Measurements from ENCODE around the gene STK33. TPM values are rescaled to one million over a fixed set of nuclear protein-coding genes. Genes with fewer than 3 reads are reported as not detected.

STK33 gene
- total RNA-seq (2014; rRNA removed; shearing (Covaris generic)): 0.21 TPM in 1 of 2 replicates, not detected in the other

GRCh38 chr11:8593935-8594909 lies at the start of gene STK33:
STK33 (minus strand) TSS chr11:8594228; CDS start chr11:8474905, 119,323 bp downstream.
- Histone ChIP-seq H3K36me3 (no peaks in the 10 kb centered on the region), H3K27ac (no peak within 1 kb of the TSS), H3K4me1 (replicated peaks) (no peaks in the 10 kb centered on the region; the same call in 1 of the 2 replicates), H3K27me3 (replicated peaks) (peaks cover 8% of the 10 kb centered on the region), H3K9me3 (replicated peaks) (no peaks in the 10 kb centered on the region), H3K4me3 (0 out of 2 replicates have a peak within 1 kb of the TSS, but pooled peaks have one; percentile 15)
- no peak for DNase-seq (ENCODE audit: low read depth in 1 of 2, low spot score in 2 of 2)

GRCh38 chr11:8642196-8642841 lies 48.3 kb upstream of the STK33 start:
- Histone ChIP-seq H3K27me3 (replicated peaks) (no peaks in the 10 kb centered on the region), H3K9me3 (replicated peaks) (no peaks in the 10 kb centered on the region), H3K4me1 (replicated peaks) (no peaks in the 10 kb centered on the region), H3K36me3 (no peaks in the 10 kb centered on the region), H3K27ac (no peak overlapping the region), H3K4me3 (no peak overlapping the region)
- no peak for DNase-seq (ENCODE audit: low read depth in 1 of 2, low spot score in 2 of 2)

GRCh38 chr11:8641332-8641731 lies 47.3 kb upstream of the STK33 start:
- Histone ChIP-seq H3K9me3 (replicated peaks) (no peaks in the 10 kb centered on the region), H3K27ac (no peak overlapping the region), H3K36me3 (no peaks in the 10 kb centered on the region), H3K27me3 (replicated peaks) (no peaks in the 10 kb centered on the region), H3K4me1 (replicated peaks) (no peaks in the 10 kb centered on the region), H3K4me3 (no peak overlapping the region)
- DNase-seq (ENCODE audit: low read depth in 1 of 2, low spot score in 2 of 2): no peak

- H3K27ac ChIP-seq: no peak overlapping the region
- no peak overlapping the region for H3K4me3 ChIP-seq
- no peaks in the 10 kb centered on the region for H3K9me3 ChIP-seq (replicated peaks)
- H3K36me3 ChIP-seq: no peaks in the 10 kb centered on the region
- H3K27me3 ChIP-seq (replicated peaks): no peaks in the 10 kb centered on the region
- DNase-seq (ENCODE audit: low read depth in 1 of 2, low spot score in 2 of 2): no peak
- no peaks in the 10 kb centered on the region for H3K4me1 ChIP-seq (replicated peaks)
These were observed 46.4 kb upstream of the STK33 start for GRCh38 chr11:8640267-8640906.

- Histone ChIP-seq H3K9me3 (replicated peaks) (no peaks in the 10 kb centered on the region), H3K4me1 (replicated peaks) (no peaks in the 10 kb centered on the region), H3K36me3 (no peaks in the 10 kb centered on the region), H3K27ac (no peak overlapping the region), H3K27me3 (replicated peaks) (no peaks in the 10 kb centered on the region), H3K4me3 (no peak overlapping the region)
- DNase-seq (ENCODE audit: low read depth in 1 of 2, low spot score in 2 of 2): no peak
These were observed 45.6 kb upstream of the STK33 start for GRCh38 chr11:8639655-8640054.

- Histone ChIP-seq H3K4me3 (no peak overlapping the region), H3K9me3 (replicated peaks) (no peaks in the 10 kb centered on the region), H3K27me3 (replicated peaks) (no peaks in the 10 kb centered on the region), H3K36me3 (no peaks in the 10 kb centered on the region), H3K27ac (no peak overlapping the region), H3K4me1 (replicated peaks) (no peaks in the 10 kb centered on the region)
- no peak for DNase-seq (ENCODE audit: low read depth in 1 of 2, low spot score in 2 of 2)
These were observed 44.3 kb upstream of the STK33 start for GRCh38 chr11:8638300-8638699.

- Histone ChIP-seq H3K9me3 (replicated peaks) (no peaks in the 10 kb centered on the region), H3K36me3 (no peaks in the 10 kb centered on the region), H3K4me3 (no peak overlapping the region)
These were observed 42.1 kb upstream of the STK33 start for GRCh38 chr11:8636127-8636526.

GRCh38 chr11:8634498-8634897 lies 40.5 kb upstream of the STK33 start:
- DNase-seq (ENCODE audit: low read depth in 1 of 2, low spot score in 2 of 2): no peak
- Histone ChIP-seq H3K9me3 (replicated peaks) (no peaks in the 10 kb centered on the region), H3K27ac (no peak overlapping the region), H3K27me3 (replicated peaks) (no peaks in the 10 kb centered on the region), H3K36me3 (no peaks in the 10 kb centered on the region), H3K4me1 (replicated peaks) (no peaks in the 10 kb centered on the region), H3K4me3 (no peak overlapping the region)

More at GRCh38 chr11:8636127-8636526, 42.1 kb upstream of the STK33 start:
- Histone ChIP-seq H3K4me1 (replicated peaks) (no peaks in the 10 kb centered on the region), H3K27me3 (replicated peaks) (no peaks in the 10 kb centered on the region), H3K27ac (no peak overlapping the region)
- no peak for DNase-seq (ENCODE audit: low read depth in 1 of 2, low spot score in 2 of 2)

- DNase-seq (ENCODE audit: low read depth in 1 of 2, low spot score in 2 of 2): peak in 1 of 2 experiments; percentile 7
- Histone ChIP-seq H3K27me3 (replicated peaks) (no peaks in the 10 kb centered on the region), H3K9me3 (replicated peaks) (no peaks in the 10 kb centered on the region), H3K36me3 (no peaks in the 10 kb centered on the region), H3K4me1 (replicated peaks) (peaks cover 8% of the 10 kb centered on the region; the same call in 1 of the 2 replicates), H3K27ac (no peak overlapping the region), H3K4me3 (no peak overlapping the region)
These were observed 37.5 kb upstream of the STK33 start for GRCh38 chr11:8631395-8632118.

- no peak overlapping the region for H3K27ac ChIP-seq
- no peaks in the 10 kb centered on the region for H3K27me3 ChIP-seq (replicated peaks)
- H3K36me3 ChIP-seq: no peaks in the 10 kb centered on the region
- peaks cover 8% of the 10 kb centered on the region; the same call in 1 of the 2 replicates for H3K4me1 ChIP-seq (replicated peaks)
- no peak overlapping the region for H3K4me3 ChIP-seq
- H3K9me3 ChIP-seq (replicated peaks): no peaks in the 10 kb centered on the region
- DNase-seq (ENCODE audit: low read depth in 1 of 2, low spot score in 2 of 2): no peak
These were observed 30.7 kb upstream of the STK33 start for GRCh38 chr11:8624698-8625097.

GRCh38 chr11:8621147-8621546 lies 27.1 kb upstream of the STK33 start:
- H3K27ac ChIP-seq: no peak overlapping the region
- H3K9me3 ChIP-seq (replicated peaks): no peaks in the 10 kb centered on the region
- no peaks in the 10 kb centered on the region for H3K36me3 ChIP-seq
- no peak for DNase-seq (ENCODE audit: low read depth in 1 of 2, low spot score in 2 of 2)
- no peaks in the 10 kb centered on the region for H3K27me3 ChIP-seq (replicated peaks)
- no peaks in the 10 kb centered on the region for H3K4me1 ChIP-seq (replicated peaks)
- H3K4me3 ChIP-seq: no peak overlapping the region

GRCh38 chr11:8617063-8617462 lies 23.0 kb upstream of the STK33 start:
- no peaks in the 10 kb centered on the region for H3K9me3 ChIP-seq (replicated peaks)
- H3K36me3 ChIP-seq: no peaks in the 10 kb centered on the region
- no peak overlapping the region for H3K4me3 ChIP-seq
- no peak overlapping the region for H3K27ac ChIP-seq
- no peak for DNase-seq (ENCODE audit: low read depth in 1 of 2, low spot score in 2 of 2)
- no peaks in the 10 kb centered on the region for H3K27me3 ChIP-seq (replicated peaks)
- no peaks in the 10 kb centered on the region for H3K4me1 ChIP-seq (replicated peaks)

GRCh38 chr11:8615291-8616032 lies 21.4 kb upstream of the STK33 start:
- no peaks in the 10 kb centered on the region for H3K36me3 ChIP-seq
- no peak overlapping the region for H3K27ac ChIP-seq
- DNase-seq (ENCODE audit: low read depth in 1 of 2, low spot score in 2 of 2): no peak

More at GRCh38 chr11:8615291-8616032, 21.4 kb upstream of the STK33 start:
- no peaks in the 10 kb centered on the region for H3K9me3 ChIP-seq (replicated peaks)
- H3K4me1 ChIP-seq (replicated peaks): no peaks in the 10 kb centered on the region
- H3K27me3 ChIP-seq (replicated peaks): no peaks in the 10 kb centered on the region
- H3K4me3 ChIP-seq: no peak overlapping the region

Data from SJSA1 (cell line).